RWPE1 (cell line): ENCODE measurements around the gene ZNF841.
"Not testable (repeated sequence)": the region's sequence is repeated elsewhere in the genome, so short reads cannot be mapped to it uniquely, and the experiment has no call there.

Source experiments
- CTCF ChIA-PET: fragments of 350-600 bp; sonication (Branson Sonifier 250); formaldehyde crosslinking; extraction: SDS; loops from one replicate; lab custom pipeline; 2021; lab: Yijun Ruan, JAX
- POLR2A ChIA-PET: fragments of 400-600 bp; formaldehyde crosslinking; extraction: SDS; loops from one replicate; lab custom pipeline; 2020; ENCODE audit warnings: antibody characterized with exemption; ENCODE audit not compliant: low non-redundant PET; lab: Yijun Ruan, JAX
- DNase-seq: peaks from one replicate; pipeline ENCODE4 v3.0.0; 2012; ENCODE audit warnings: low spot score
- H3K27ac ChIP-seq: fragments of 450-650 bp; 2 replicates; pipeline ENCODE4 v1.5.1; 2017
- TF ChIP-seq, protein P1 (sequence below): fragments of 450-650 bp; conservative IDR thresholded peaks from 2 replicates; pipeline ENCODE4 v1.5.1; 2017; ENCODE audit warnings: low read depth, mild to moderate bottlenecking

Gene ZNF841

DNA sequence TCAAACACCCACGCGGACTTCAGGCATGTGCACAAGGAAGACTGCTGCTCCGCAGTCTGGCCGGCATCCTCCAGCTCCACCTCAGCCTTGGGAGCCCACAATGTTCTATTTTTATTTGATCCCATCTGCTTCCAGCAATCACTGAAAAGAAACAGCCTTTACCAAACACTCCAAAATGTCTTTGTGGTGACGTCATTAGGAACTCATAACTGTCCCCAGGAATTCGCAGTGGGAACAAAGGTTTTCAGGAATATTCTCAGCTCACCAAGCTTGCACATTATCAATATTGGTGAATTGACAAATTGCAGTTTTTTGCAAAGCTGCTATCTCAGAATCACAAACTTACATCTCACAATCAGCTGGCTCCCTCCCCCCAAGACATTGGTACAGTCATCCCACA lies 15.2 kb upstream of the ZNF841 start:
- TF ChIP-seq, protein P1, sequence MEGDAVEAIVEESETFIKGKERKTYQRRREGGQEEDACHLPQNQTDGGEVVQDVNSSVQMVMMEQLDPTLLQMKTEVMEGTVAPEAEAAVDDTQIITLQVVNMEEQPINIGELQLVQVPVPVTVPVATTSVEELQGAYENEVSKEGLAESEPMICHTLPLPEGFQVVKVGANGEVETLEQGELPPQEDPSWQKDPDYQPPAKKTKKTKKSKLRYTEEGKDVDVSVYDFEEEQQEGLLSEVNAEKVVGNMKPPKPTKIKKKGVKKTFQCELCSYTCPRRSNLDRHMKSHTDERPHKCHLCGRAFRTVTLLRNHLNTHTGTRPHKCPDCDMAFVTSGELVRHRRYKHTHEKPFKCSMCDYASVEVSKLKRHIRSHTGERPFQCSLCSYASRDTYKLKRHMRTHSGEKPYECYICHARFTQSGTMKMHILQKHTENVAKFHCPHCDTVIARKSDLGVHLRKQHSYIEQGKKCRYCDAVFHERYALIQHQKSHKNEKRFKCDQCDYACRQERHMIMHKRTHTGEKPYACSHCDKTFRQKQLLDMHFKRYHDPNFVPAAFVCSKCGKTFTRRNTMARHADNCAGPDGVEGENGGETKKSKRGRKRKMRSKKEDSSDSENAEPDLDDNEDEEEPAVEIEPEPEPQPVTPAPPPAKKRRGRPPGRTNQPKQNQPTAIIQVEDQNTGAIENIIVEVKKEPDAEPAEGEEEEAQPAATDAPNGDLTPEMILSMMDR: no peak
- DNase-seq: no peak
- POLR2A ChIA-PET: interaction anchor here (0.6 kb wide), 1 partner anchor 69 kb away, joined by 3 read pairs; no protein-coding TSS in a partner anchor
- no peak overlapping the region for H3K27ac ChIP-seq
- CTCF ChIA-PET: no interaction called here

DNA sequence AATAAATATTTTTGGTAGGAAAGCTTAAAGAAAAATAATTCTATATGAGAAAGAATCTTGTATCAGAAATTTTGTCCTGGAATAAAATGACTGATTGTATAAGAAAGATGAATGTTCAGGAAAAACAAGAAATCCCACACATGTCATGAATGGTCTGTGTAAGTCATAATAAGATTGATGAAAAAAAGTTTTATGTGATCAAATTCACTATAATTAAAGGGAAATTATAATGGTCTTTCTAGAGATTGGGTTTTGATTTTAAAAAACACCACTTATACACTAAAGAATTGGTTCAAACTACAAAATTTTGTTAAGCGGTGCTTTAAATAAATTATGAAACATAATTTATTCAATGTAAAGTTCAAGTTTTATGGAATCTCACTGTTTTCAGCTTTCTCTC lies 7.2 kb upstream of the ZNF841 start:
- ChIA-PET CTCF (interaction anchor here (0.6 kb wide), 1 partner anchor 36 kb away, joined by 3 read pairs; no protein-coding TSS in a partner anchor), POLR2A (no interaction called here)
- TF ChIP-seq, protein P1: no peak
- no peak for DNase-seq
- no peak overlapping the region for H3K27ac ChIP-seq

DNA sequence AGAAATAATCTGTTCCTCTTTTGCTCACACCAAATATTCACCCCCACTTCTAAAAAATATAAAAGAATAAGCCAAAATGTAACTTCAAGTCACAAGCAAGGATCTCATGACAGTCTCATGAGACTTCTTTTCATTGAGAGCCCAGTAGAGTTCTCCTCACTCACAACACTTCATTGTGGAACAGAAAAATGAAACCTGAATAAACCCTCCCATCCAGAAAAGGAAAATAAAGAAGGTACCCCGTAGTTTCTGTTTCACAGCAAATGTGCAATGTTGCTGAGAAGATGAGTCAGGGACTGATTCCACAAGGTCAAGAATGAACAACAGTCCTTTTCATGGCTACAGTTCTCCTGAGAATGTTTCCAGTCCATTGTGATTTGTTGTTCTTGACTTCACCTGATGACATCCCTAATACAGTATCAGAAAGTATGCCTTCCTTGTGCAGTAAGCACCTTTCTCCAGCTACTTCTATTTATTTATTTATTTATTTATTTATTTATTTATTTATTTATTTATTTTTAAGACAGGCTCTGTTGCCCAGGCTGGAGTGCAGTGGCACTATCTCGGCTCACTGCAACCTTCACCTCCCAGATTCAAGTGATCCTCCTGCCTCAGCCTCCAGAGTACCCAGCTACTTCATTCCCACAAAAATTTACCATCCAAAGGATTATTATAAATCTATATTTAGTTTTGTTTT lies 6.4 kb upstream of the ZNF841 start:
- no peak overlapping the region for H3K27ac ChIP-seq
- TF ChIP-seq, protein P1: no peak
- ChIA-PET POLR2A (no interaction called here), CTCF (interaction anchor here (0.6 kb wide), 2 partner anchors 37 to 710 kb away, joined by 3 to 5 read pairs; no protein-coding TSS in a partner anchor)
- DNase-seq: no peak

DNA sequence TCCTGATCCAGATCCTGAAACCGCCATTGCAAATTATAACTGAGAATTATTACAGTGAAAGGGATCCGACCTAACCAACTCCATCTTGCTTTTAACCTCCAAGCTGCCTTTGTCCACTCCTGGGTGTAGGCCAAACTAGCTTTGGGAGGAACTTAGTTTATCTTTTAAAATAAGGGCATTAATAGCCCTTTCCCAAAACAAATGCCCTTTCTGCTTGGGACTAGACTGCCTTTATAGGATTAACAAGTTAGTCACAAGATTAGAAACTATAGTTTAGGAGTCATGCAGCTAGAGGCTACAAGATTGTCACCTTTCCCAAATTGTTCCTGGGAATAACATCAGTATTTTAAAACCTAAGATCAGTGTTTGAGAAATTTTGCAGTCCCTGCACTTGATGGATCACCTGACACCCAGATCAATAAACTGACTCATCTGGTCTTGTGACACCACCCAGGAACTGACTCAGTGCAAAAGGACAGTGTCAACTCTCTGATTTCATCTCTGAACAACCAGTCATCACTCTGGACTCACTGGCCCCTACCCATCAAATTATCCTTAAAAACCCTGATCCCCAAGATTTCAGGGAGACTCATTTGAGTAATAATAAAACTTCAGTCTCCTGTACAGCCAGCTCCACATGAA lies 4.1 kb upstream of the ZNF841 start:
- TF ChIP-seq, protein P1: no peak
- POLR2A ChIA-PET: no interaction called here

DNA sequence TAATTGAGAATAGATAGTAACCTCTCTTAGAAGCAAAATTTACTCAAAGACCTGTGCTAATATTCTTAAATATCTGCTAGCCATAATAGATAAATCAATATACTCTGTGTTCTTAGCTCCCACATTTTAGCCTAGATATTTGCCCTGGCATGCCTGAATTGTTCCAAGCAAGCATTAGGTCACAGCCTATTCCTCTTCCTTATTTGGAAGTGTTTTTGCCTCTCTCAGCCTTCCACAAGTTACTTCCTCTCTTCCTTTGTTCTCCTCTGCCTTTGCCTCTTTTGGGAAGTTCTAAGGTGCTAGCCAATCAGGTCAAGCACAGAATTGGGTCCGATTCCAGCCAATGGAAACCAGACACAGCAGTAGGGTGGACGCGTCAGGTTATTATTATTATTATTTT lies 851 bp upstream of the ZNF841 start:
- POLR2A ChIA-PET, CTCF ChIA-PET, DNase-seq: not testable (repeated sequence)
- H3K27ac ChIP-seq: peak overlapping the region; percentile 16; the same call in 1 of the 2 replicates

More for the DNA sequence above, 4.1 kb upstream of the ZNF841 start:
- no peak for DNase-seq
- H3K27ac ChIP-seq: no peak overlapping the region
- CTCF ChIA-PET: no interaction called here

DNA sequence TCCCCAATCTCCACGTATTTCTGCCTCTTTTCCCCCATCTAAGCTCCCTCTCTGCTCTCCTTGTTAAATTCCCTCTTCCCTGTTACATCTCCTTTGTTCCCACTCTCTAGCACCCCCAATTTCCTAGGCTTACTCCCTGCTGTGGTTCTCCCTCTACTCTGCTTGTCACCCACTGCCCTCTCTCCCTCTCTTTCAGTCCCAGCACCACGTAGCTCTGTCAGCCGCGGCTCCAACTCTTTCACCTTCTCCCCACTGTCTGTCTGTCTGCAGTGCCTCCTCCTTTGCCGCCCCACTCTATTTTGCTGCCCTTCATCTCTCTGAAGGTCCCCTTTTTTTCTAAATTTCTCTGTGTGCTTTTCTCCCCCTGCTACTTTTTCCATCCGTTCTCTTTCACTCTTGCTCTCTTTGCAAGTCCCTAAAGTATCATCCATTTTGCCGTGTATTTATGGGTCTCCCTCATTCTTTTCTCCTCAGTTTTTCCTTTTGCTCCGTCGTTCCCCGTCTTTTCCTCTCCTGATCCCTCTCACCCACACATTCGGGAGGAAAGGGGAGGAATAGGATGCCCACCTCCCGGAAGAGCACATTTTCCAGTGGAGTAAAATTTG lies 937 bp downstream of the ZNF841 start:
- POLR2A ChIA-PET: no interaction called here
- H3K27ac ChIP-seq: peak overlapping the region; percentile 78
- CTCF ChIA-PET: interaction anchor here (0.7 kb wide), 1 partner anchor 388 kb away, joined by 4 read pairs; no protein-coding TSS in a partner anchor
- TF ChIP-seq, protein P1: no peak
- DNase-seq: no peak
